Thyroid gland (tissue), 4 donors: ENCODE measurements around the gene DPYSL4.

ENCODE experiments used
- POLR2A ChIP-seq, 2 donors: fragments of 450-650 bp; IDR thresholded peaks; one replicate each; pipeline ENCODE4 v1.6.1; 2017; ENCODE audit warnings: antibody characterized with exemption in 2 of 2, mild to moderate bottlenecking in 2 of 2, moderate library complexity in 1 of 2
- TF ChIP-seq, protein P1 (sequence below), 6 experiments: fragments of 200-600 bp in 3 of 6; fragments of 450-650 bp in 3 of 6; sonication (generic) in 3 of 6; IDR thresholded peaks; one replicate each; pipeline ENCODE4 v1.5.1; 2016 to 2019; ENCODE audit warnings: antibody characterized with exemption in 6 of 6, mild to moderate bottlenecking in 2 of 6, inconsistent platforms in 1 of 6, moderate library complexity in 1 of 6

DNA sequence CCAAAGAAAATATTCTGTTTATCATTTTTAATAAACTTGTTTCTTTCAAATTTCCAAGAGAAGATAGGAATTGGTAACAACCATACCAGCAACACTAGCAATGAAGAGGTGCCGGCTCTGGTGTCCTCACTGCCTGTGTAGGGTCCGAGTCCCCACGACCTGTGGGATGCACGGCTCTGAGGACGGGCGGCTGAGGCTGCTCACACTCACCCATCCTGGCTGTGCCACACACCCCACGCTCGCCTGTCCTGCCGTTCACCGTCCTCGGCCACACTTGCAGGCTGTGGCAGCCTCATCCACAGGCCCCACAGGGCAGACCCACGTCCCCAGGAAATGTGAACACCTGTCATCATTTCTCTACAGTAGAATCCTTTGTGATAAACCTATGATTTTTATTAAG lies 48.2 kb upstream of the DPYSL4 start:
- no peak for TF ChIP-seq POLR2A (IDR thresholded peaks at IDR 0.05)
- TF ChIP-seq, protein P1, sequence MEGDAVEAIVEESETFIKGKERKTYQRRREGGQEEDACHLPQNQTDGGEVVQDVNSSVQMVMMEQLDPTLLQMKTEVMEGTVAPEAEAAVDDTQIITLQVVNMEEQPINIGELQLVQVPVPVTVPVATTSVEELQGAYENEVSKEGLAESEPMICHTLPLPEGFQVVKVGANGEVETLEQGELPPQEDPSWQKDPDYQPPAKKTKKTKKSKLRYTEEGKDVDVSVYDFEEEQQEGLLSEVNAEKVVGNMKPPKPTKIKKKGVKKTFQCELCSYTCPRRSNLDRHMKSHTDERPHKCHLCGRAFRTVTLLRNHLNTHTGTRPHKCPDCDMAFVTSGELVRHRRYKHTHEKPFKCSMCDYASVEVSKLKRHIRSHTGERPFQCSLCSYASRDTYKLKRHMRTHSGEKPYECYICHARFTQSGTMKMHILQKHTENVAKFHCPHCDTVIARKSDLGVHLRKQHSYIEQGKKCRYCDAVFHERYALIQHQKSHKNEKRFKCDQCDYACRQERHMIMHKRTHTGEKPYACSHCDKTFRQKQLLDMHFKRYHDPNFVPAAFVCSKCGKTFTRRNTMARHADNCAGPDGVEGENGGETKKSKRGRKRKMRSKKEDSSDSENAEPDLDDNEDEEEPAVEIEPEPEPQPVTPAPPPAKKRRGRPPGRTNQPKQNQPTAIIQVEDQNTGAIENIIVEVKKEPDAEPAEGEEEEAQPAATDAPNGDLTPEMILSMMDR (IDR thresholded peaks at IDR 0.05): no peak
